ENCODE results near the gene ANKMY2.
"Not testable (repeated sequence)": the region's sequence is repeated elsewhere in the genome, so short reads cannot be mapped to it uniquely, and the experiment has no call there.

ANKMY2 gene

DNA sequence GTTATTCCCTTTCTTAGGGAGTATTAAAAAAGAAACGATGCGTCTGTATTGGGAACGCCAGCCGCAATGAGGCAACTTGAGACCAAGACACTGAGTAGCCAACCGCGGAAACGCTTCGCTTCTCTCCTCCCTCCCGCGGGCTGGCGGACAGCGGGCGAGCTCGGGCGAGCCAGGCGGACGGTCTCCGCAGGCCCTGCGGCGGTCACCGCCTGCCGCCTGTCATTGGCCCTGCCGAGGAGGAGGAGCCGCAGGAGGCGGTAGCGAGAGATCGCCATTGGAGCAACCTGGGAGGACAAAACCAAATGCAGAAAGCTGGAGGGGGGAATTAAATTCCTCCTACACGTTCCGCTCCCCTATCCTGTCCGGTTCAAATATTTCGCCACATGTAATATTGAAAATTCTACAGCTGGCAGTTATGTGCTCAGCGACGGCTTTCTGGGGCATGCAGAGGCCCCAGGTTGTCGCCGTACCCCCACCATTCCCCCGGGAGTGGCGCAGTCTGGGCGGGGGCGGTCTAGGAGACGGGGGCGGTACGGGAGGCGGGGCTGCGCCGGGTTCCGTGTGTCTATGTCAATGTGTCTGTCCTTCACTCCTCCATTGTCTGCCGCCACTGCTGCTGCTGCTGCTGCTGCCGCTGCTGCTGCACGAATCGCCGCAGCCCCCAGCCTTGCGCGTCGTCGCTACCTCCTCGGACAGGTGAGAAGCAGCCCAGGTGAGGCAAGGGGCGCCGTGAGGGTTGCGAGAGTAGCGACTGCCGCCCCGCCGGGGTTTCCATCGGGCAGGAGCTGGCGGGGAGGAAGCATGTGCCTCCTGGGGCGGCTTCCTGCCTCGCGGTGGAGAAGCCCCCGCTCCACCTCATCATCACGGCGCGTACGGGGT lies at the start of gene ANKMY2, which contains the start of gene BZW2:
Gene ANKMY2, minus strand, starts transcription at position 162 of the 879 bp plus-strand sequence. CDS start 181 bp downstream, outside the sequence.
Gene BZW2, plus strand, starts transcription at position 589 of the 879 bp plus-strand sequence. CDS start 19,263 bp downstream, outside the sequence.
- peak; percentile 97 for DNase-seq

DNA sequence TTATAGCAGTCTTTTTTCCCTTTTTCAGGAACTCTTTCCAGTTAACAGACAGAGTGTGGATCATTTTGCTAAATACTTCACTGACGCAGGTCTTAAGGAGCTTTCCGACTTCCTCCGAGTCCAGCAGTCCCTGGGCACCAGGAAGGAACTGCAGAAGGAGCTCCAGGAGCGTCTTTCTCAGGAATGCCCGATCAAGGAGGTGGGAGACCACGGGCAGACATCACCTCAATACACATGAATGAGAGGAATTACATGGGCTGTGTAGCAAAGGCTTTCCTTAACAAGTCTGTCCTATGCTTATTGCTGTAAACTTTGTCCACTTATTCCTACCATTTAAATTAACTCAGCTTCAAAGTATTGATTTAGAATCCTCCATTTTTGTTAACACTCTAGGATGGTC lies 49.3 kb upstream of the ANKMY2 start:
- no peak for DNase-seq

DNA sequence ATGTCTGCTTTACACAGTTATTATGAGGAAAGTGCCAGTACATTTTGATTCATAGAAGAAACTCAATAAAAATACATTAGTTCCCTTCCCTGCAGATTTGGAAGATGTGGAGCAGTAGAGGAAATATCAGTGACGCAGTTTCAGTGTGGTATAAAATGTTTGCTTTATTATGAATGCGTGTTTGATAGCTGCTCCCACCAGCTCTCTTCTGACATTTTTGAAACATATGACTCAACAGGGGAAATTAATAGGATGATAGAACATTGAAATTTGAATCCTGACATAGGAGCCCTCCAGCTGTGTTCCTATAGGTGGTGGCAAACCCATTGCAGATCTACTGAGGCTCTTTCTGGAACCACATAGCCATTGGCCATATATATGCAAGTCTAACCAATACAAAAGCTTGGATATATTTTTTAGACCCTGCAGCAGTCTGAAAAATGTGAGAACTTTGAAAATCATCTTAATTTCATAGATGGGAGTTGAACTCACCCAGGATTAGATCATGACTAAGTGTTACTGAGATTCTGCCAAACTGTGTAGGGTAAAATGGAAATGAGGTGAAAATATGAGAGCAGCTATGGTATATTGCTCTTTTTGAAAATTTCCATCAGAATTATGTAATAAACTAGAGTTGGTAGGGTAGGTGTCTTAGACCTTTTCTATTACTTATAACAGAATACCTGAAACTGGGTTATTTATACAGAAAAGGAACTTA lies 48.2 kb upstream of the ANKMY2 start:
- DNase-seq, result no peak

- DNase-seq, result no peak
These were observed 45.7 kb upstream of the ANKMY2 start for GRCh38 chr7:16691241-16691640.

DNA sequence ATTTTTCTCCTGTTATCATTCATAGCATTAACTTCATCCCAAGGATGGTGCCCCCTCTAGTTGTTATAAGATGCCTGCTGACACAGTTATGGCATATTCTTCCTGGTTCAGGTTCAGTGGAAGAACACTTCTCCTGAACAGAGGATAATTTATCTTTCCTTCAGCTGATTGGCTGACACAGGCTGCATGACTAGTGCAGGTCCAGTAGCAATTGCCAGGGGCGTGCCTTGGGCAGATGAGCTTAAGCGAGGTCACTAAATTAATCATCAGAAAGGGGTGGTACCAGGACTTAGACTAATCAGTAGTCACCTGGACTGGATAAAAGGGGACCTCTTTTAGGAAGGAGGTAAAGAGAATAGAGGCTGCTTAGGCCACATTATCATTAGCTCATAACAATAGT lies 42.7 kb upstream of the ANKMY2 start:
- no peak for DNase-seq

GRCh38 chr7:16685535-16685934 lies 40.0 kb upstream of the ANKMY2 start:
- DNase-seq, result no peak

DNA sequence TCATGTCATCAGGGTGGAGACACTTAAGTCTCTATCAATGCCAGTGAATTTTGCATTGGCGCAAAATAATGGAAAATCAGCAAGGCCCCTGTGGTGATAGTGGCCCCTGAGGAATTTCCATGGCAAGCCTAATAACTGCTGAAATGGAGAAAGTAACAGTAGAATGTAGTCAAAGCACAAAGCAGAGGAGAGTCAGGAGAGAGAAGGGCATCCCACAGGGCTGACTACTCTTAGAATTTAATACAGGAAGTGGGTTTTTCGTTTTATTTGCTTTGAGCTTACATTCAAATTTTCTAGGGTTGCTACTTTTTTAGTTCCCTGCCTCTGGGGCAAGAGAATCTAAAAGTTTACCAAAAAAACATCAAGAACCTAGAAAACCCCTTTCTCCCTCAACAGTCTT lies 39.4 kb upstream of the ANKMY2 start:
- no peak for DNase-seq

- DNase-seq, result not testable (repeated sequence)
These were observed 33.4 kb upstream of the ANKMY2 start for GRCh38 chr7:16678645-16679566.

GRCh38 chr7:16677978-16678494 lies 32.5 kb upstream of the ANKMY2 start:
- no peak for DNase-seq

DNA sequence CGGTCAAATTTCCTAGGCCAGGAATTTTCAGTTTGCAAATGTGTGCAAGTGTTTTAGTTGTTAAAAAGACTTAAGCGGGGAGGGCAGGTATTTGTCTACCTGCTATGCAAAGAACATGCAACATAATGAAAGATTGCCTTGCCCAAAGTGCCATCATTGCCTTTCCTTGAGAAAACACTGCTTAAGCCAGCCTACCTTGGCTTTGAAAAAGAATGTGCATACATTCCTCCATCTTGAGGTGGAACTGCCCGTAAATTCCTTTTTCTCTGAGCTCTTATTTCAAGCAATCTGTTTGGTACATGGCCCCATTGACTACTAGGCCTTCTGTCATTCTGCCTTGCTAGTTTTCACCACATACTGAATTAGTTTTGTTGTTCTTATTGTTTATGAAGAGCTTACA lies 29.7 kb upstream of the ANKMY2 start:
- DNase-seq, result no peak

GRCh38 chr7:16671811-16672210 lies 26.3 kb upstream of the ANKMY2 start:
- DNase-seq, result no peak

DNA sequence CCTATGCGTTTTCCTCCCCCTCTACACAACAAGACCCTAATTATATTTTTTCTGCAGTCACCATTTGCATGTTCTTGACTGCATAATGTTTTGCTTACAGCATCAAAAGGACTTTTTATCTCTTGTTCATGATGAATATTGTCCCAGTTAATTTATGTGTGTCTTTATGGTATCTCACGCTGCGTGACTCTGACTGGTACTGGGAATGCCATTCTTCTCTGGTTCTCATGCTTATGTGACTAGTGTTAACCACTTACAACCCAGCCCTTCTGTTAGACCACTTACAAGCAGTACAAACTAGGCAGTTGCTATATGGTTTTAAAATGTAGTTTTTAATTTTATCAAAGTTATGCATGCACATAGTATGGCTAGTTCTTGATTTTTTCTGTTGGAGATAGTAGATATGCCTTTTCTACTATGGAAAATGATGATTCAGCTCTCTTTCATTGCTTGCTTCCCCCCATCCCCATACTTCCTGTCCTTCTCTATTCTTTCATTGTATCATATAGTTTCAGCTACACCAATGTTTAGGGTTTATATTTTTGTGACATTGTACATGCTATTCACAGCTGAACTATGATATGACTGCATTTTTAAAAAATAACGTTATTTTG lies 25.3 kb upstream of the ANKMY2 start:
- DNase-seq, result no peak

DNA sequence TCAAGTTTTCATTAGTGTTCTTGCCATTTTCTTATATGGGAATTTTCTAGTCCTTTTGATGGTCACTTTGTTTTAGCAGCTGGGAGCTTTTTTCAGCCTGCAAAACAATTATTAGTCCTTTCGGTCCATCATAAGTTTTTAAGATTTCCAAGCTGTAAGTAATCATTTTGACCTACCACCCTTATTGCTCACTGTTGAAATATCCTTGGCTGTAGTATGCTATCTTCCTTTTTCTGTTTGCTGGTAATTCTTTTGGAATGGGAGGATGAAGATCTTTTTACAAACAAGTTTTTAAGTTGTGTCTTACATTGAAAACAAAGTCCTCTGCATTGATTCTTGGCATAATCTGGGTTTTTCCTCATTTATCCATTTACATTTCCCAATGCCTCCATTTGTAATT lies 24.5 kb upstream of the ANKMY2 start:
- DNase-seq, result no peak

- no peak for DNase-seq
These were observed 24.0 kb upstream of the ANKMY2 start for GRCh38 chr7:16669581-16669980.

GRCh38 chr7:16668978-16669377 lies 23.4 kb upstream of the ANKMY2 start:
- no peak for DNase-seq

DNA sequence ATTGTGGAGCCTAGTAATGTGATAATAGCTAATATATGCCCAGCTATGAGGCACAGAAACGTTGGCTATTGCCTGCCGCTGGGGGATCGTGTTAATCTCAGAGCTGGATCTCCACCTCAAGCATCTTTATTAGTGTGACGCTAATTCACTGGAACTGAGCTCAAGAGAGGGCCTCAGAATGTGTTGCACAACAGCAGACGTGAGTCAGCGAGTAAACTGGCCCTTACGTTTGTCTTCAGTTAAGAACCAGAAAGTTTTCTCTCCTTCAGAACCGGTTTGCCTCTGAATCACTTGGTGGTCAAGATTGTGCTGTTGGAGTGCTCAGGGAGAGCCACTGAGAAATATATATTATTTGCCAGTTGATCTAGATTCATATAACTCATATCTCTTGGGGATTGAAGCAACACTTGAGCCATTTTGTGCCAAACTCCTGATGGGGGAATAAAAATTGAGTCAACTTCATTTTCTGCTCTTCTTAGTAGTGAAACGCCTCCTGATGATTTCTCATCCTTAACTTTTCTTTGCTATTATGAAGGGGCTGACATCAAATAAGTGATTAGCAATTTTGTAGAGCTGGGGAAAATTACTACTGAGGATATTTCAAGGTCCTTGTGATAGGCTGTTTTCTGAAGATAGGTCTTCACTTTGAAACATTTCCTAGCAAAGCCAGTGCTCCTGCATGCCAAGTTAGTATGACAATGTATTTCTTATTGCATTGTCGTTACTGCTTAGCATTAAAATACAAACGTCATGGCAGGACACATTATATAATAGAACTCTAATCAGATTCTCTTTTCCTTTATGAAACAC lies 22.7 kb upstream of the ANKMY2 start:
- DNase-seq, result no peak

DNA sequence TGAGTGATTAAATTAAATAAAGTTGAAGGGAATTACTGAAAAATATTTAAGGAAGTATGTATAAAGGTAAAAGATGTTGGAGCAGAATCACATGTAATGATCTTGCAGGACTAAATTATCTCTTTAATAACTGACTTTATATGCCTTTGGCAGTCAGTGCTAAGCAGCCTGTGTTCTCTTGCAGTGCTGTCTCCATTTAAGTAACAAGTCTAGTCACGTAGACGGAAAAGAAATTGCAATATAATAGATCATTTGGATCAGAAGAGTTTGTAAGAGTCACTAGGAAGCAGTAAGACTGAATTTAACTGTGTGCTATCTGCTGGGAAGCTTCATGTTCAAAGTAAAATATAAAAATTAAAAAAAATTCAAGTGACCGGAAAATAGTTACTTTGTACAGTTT lies 21.8 kb upstream of the ANKMY2 start:
- DNase-seq, result no peak

GRCh38 chr7:16661924-16662323 lies 16.4 kb upstream of the ANKMY2 start:
- DNase-seq, result no peak

DNA sequence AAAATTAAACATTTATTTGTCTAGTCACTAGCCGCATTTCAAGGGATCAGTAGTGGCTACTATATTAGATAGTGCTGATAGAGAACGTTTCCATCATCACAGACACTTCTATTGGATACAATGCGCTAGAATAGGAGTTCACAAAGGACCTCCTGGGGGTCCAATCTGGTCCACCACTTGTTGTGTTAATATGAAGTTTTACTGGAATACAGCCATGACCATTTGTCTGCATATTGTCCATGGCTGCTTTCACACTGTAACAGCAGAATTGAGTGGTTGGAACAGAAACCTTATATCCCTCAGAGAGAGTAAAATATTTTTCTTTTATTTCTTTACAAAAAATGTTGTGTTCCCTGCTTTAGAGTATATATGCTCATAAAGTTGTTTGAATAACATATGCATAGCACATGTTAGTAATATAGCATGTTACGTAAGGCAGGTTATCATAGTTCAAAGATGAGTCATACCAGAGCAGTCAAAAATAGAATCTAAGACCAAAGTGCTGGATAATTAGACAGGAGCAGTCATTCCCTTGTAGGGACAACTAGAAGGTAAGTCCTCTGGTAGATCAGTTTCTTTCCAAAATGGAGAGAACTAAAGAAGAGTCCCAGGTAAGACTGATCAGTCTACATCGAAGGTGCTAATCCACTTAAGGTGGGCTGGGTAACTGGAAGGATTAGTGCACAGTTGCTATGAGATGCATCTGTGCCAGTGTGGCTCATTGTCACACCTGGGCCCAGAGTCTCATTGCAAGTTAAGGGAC lies 15.3 kb upstream of the ANKMY2 start:
- DNase-seq, result peak; percentile 46

- not testable (repeated sequence) for DNase-seq
These were observed 14.4 kb upstream of the ANKMY2 start for GRCh38 chr7:16659854-16660497.
